Activated naive CD4-positive, alpha-beta T cell treated with anti-CD3 and anti-CD28 coated beads, Interleukin-2, amount 10 ng/mL, durations not matched to agents 7 days and 5 days (primary cell): Measurements from ENCODE around the gene HERC5.
"Not testable (repeated sequence)": the region's sequence is repeated elsewhere in the genome, so short reads cannot be mapped to it uniquely, and the experiment has no call there.

Experiments
- CTCF ChIA-PET: fragments of 350-600 bp; sonication (Branson Sonifier 250); formaldehyde crosslinking; loops from one replicate; lab custom pipeline; 2021; ENCODE audit warnings: antibody characterized with exemption; lab: Charles Lee
- DNase-seq: peaks from one replicate; pipeline ENCODE4 v3.0.0-alpha.2; 2020
- H3K27ac Mint-ChIP-seq: one replicate; pipeline ENCODE4 v1.8.0; 2021; ENCODE audit warnings: mild to moderate bottlenecking, moderate library complexity, mixed read lengths
- H3K27me3 Mint-ChIP-seq: one replicate; pipeline ENCODE4 v1.8.0; 2021; ENCODE audit warnings: mild to moderate bottlenecking, mixed read lengths
- H3K36me3 Mint-ChIP-seq: one replicate; pipeline ENCODE4 v1.8.0; 2021; ENCODE audit warnings: mixed read lengths
- H3K4me1 Mint-ChIP-seq: one replicate; pipeline ENCODE4 v1.8.0; 2021; ENCODE audit warnings: mixed read lengths
- H3K4me3 Mint-ChIP-seq: one replicate; pipeline ENCODE4 v1.8.0; 2021; ENCODE audit warnings: mild to moderate bottlenecking, moderate library complexity, mixed read lengths
- H3K9me3 Mint-ChIP-seq: one replicate; pipeline ENCODE4 v1.8.0; 2021; ENCODE audit warnings: mixed read lengths

HERC5 gene

GRCh38 chr4:88439161-88439760 lies 17.7 kb upstream of the HERC5 start:
- H3K27me3 Mint-ChIP-seq, result no peaks in the 10 kb centered on the region
- no peak overlapping the region for H3K27ac Mint-ChIP-seq
- H3K36me3 Mint-ChIP-seq, result peaks cover 59% of the 10 kb centered on the region
- H3K4me1 Mint-ChIP-seq, result peaks cover 4% of the 10 kb centered on the region
- no peak for DNase-seq
- no peaks in the 10 kb centered on the region for H3K9me3 Mint-ChIP-seq
- H3K4me3 Mint-ChIP-seq, result no peak overlapping the region
- CTCF ChIA-PET, result no interaction called here

GRCh38 chr4:88440146-88440545 lies 16.8 kb upstream of the HERC5 start:
- no peak overlapping the region for H3K4me3 Mint-ChIP-seq
- H3K9me3 Mint-ChIP-seq, result no peaks in the 10 kb centered on the region
- H3K4me1 Mint-ChIP-seq, result peaks cover 4% of the 10 kb centered on the region
- CTCF ChIA-PET, result interaction anchor here (0.6 kb wide), 1 partner anchor 395 kb away, joined by 3 read pairs; no protein-coding TSS in a partner anchor
- peaks cover 56% of the 10 kb centered on the region for H3K36me3 Mint-ChIP-seq
- no peaks in the 10 kb centered on the region for H3K27me3 Mint-ChIP-seq
- H3K27ac Mint-ChIP-seq, result no peak overlapping the region
- DNase-seq, result no peak

GRCh38 chr4:88441696-88442095 lies 15.2 kb upstream of the HERC5 start:
- no peak overlapping the region for H3K4me3 Mint-ChIP-seq
- no peaks in the 10 kb centered on the region for H3K27me3 Mint-ChIP-seq
- no peak for DNase-seq
- CTCF ChIA-PET, result no interaction called here
- H3K4me1 Mint-ChIP-seq, result peaks cover 4% of the 10 kb centered on the region
- H3K27ac Mint-ChIP-seq, result no peak overlapping the region
- no peaks in the 10 kb centered on the region for H3K9me3 Mint-ChIP-seq
- H3K36me3 Mint-ChIP-seq, result peaks cover 47% of the 10 kb centered on the region

GRCh38 chr4:88442689-88443191 lies 14.2 kb upstream of the HERC5 start:
- Mint-ChIP-seq H3K27me3 (no peaks in the 10 kb centered on the region), H3K27ac (no peak overlapping the region), H3K36me3 (peaks cover 43% of the 10 kb centered on the region), H3K4me1 (peaks cover 4% of the 10 kb centered on the region), H3K4me3 (no peak overlapping the region), H3K9me3 (no peaks in the 10 kb centered on the region)
- DNase-seq, result no peak
- CTCF ChIA-PET, result no interaction called here

GRCh38 chr4:88443486-88443885 lies 13.4 kb upstream of the HERC5 start:
- no peak overlapping the region for H3K4me3 Mint-ChIP-seq
- no peak for DNase-seq
- no peaks in the 10 kb centered on the region for H3K27me3 Mint-ChIP-seq
- H3K9me3 Mint-ChIP-seq, result no peaks in the 10 kb centered on the region
- no peak overlapping the region for H3K27ac Mint-ChIP-seq
- peaks cover 4% of the 10 kb centered on the region for H3K4me1 Mint-ChIP-seq
- H3K36me3 Mint-ChIP-seq, result peaks cover 43% of the 10 kb centered on the region
- CTCF ChIA-PET, result no interaction called here

GRCh38 chr4:88445252-88445651 lies 11.7 kb upstream of the HERC5 start:
- no peak for DNase-seq
- CTCF ChIA-PET, result interaction anchor here (0.6 kb wide), 1 partner anchor 38 kb away, joined by 5 read pairs; no protein-coding TSS in a partner anchor
- Mint-ChIP-seq H3K9me3 (no peaks in the 10 kb centered on the region), H3K4me3 (no peak overlapping the region), H3K27me3 (no peaks in the 10 kb centered on the region), H3K27ac (no peak overlapping the region), H3K36me3 (peaks cover 31% of the 10 kb centered on the region), H3K4me1 (no peaks in the 10 kb centered on the region)

GRCh38 chr4:88446124-88446523 lies 10.8 kb upstream of the HERC5 start:
- no peaks in the 10 kb centered on the region for H3K4me1 Mint-ChIP-seq
- H3K4me3 Mint-ChIP-seq, result no peak overlapping the region
- peaks cover 26% of the 10 kb centered on the region for H3K36me3 Mint-ChIP-seq
- H3K27ac Mint-ChIP-seq, result no peak overlapping the region
- H3K27me3 Mint-ChIP-seq, result no peaks in the 10 kb centered on the region
- DNase-seq, result no peak
- H3K9me3 Mint-ChIP-seq, result no peaks in the 10 kb centered on the region
- CTCF ChIA-PET, result interaction anchor here (1.1 kb wide), 1 partner anchor 10 kb away, joined by 3 read pairs; no protein-coding TSS in a partner anchor

GRCh38 chr4:88447371-88448095 lies 9.4 kb upstream of the HERC5 start:
- Mint-ChIP-seq H3K4me3 (no peak overlapping the region), H3K36me3 (peaks cover 15% of the 10 kb centered on the region), H3K9me3 (no peaks in the 10 kb centered on the region), H3K4me1 (no peaks in the 10 kb centered on the region), H3K27me3 (no peaks in the 10 kb centered on the region), H3K27ac (no peak overlapping the region)
- CTCF ChIA-PET, result interaction anchor here (1.1 kb wide), 2 partner anchors 8 to 51 kb away, joined by 3 read pairs; no protein-coding TSS in a partner anchor
- no peak for DNase-seq

GRCh38 chr4:88448211-88448765 lies 8.6 kb upstream of the HERC5 start:
- H3K27me3 Mint-ChIP-seq, H3K36me3 Mint-ChIP-seq, H3K4me3 Mint-ChIP-seq, DNase-seq, H3K27ac Mint-ChIP-seq, H3K4me1 Mint-ChIP-seq, H3K9me3 Mint-ChIP-seq: not testable (repeated sequence)
- CTCF ChIA-PET, result interaction anchor here (1.4 to 1.5 kb wide), 2 partner anchors 66 to 70 kb away, joined by 3 to 6 read pairs; partner anchors contain the start of gene HERC6

GRCh38 chr4:88448889-88449288 lies 8.0 kb upstream of the HERC5 start:
- no peak for DNase-seq
- Mint-ChIP-seq H3K4me1 (peaks cover 3% of the 10 kb centered on the region), H3K4me3 (no peak overlapping the region), H3K36me3 (peaks cover 8% of the 10 kb centered on the region), H3K27me3 (no peaks in the 10 kb centered on the region), H3K9me3 (peaks cover 2% of the 10 kb centered on the region), H3K27ac (no peak overlapping the region)
- CTCF ChIA-PET, result interaction anchor here (1.4 to 1.5 kb wide), 2 partner anchors 66 to 70 kb away, joined by 3 to 6 read pairs; partner anchors contain the start of gene HERC6

GRCh38 chr4:88449290-88449689 lies 7.6 kb upstream of the HERC5 start:
- Mint-ChIP-seq H3K36me3 (peaks cover 6% of the 10 kb centered on the region), H3K27ac (no peak overlapping the region), H3K4me1 (peaks cover 3% of the 10 kb centered on the region), H3K27me3 (no peaks in the 10 kb centered on the region), H3K4me3 (no peak overlapping the region), H3K9me3 (peaks cover 2% of the 10 kb centered on the region)
- CTCF ChIA-PET, result interaction anchor here (1.4 to 1.5 kb wide), 2 partner anchors 65 to 71 kb away, joined by 3 to 6 read pairs; partner anchors contain the start of gene HERC6
- DNase-seq, result no peak

- no peaks in the 10 kb centered on the region for H3K27me3 Mint-ChIP-seq
- H3K4me1 Mint-ChIP-seq, result peaks cover 18% of the 10 kb centered on the region
- no peak overlapping the region for H3K27ac Mint-ChIP-seq
- no peak overlapping the region for H3K4me3 Mint-ChIP-seq
- H3K36me3 Mint-ChIP-seq, result peaks cover 5% of the 10 kb centered on the region
- no peak for DNase-seq
- CTCF ChIA-PET, result interaction anchor here (1.1 kb wide), 1 partner anchor 92 kb away, joined by 3 read pairs; no protein-coding TSS in a partner anchor
- peaks cover 2% of the 10 kb centered on the region for H3K9me3 Mint-ChIP-seq
Observed at GRCh38 chr4:88451205-88451604, 5.7 kb upstream of the HERC5 start.

GRCh38 chr4:88452912-88453311 lies 4.0 kb upstream of the HERC5 start:
- H3K4me3 Mint-ChIP-seq, result no peak overlapping the region
- peaks cover 2% of the 10 kb centered on the region for H3K9me3 Mint-ChIP-seq
- peaks cover 13% of the 10 kb centered on the region for H3K27me3 Mint-ChIP-seq
- DNase-seq, result no peak
- H3K27ac Mint-ChIP-seq, result no peak overlapping the region
- H3K36me3 Mint-ChIP-seq, result peaks cover 8% of the 10 kb centered on the region
- peaks cover 29% of the 10 kb centered on the region for H3K4me1 Mint-ChIP-seq
- CTCF ChIA-PET, result no interaction called here
